HG03520 (cell line): ENCODE results near the gene DPH5.
A peak's percentile ranks its signal among the peaks of the same experiment; 100 is the strongest.
"Not testable (repeated sequence)": the region's sequence is repeated elsewhere in the genome, so short reads cannot be mapped to it uniquely, and the experiment has no call there.

Experiments
- ATAC-seq: cut with Tn5 transposase; IDR thresholded peaks from one replicate; pipeline ENCODE4 v1.9.1; 2021; ENCODE audit warnings: mild to moderate bottlenecking, moderate library complexity; ENCODE audit not compliant: unreplicated experiment

The DPH5 gene

DNA sequence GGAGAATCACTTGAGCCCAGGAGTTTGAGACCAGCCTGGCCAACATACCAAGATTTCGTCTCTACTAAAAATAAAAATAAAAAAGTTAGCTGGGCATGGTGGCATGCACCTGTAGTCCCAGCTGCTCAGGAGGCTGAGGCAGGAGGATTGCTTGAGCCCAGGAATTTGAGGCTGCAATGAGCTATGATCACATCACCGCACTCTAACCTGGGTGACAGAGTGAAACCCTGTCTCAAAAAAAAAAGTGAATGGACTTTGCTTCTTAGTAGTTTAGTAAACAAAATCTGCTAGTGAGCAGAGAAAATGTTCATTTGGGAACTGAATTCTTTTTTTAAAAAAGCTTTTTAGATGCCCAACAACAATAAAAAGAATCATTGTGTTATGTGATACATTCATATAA, 6.5 kb upstream of the DPH5 start:
- not testable (repeated sequence) for ATAC-seq

DNA sequence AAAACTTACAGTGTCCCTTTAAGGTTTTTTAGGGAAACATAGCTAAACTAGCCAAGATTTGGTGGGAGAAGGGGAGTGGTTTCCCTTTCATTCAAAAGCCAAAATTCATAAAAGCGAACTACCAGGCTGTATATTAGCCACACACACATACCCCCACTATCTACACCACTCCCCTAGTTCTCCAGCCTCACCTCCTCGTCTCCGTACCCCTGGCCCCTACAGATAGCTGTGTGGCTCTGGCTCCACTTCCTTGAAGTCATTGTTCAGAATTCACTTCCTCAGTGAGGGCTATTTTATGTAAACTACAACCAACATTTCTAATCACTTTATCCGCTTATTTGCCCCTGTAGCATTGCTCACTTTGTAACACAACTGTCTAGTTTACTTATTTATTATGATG, 5.3 kb upstream of the DPH5 start:
- ATAC-seq, result no peak

DNA sequence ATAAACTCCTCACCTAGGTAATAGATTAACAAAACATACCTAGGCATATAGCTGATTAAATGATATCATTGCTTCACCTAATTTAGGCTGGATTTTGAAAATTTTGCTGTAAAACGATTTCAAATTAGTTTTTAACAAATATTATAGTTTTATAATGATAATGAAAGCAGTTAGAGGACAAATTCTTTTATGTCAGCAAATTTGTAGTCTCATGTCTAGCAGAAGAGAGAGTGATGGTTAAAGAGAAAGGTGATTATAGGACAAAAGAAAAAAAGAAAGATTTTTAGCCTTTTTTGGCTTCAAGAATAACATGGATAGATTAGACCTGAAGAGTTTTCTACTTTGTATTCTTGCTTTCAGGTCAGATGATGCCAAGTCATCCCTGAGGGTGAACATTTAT, 3.6 kb upstream of the DPH5 start:
- no peak for ATAC-seq

DNA sequence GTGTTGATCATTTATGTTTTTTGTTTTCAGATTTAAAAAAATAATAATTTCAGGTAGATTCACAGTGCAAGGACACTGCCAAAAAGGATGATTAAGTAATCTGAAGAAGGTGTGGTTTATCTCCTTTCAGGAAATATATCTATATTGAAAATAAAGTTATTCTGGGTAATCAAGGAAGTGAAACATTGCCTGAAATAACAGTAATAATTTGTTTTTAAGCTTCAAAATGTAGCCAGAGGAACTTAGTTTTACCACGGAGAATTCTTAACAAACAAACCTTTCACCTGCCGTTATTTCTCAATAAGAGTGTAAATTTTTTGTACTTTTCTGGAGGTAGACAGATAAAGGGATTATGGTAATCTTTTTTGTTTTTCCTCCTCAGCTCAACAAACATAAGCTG, 2.9 kb upstream of the DPH5 start:
- ATAC-seq, result no peak

DNA sequence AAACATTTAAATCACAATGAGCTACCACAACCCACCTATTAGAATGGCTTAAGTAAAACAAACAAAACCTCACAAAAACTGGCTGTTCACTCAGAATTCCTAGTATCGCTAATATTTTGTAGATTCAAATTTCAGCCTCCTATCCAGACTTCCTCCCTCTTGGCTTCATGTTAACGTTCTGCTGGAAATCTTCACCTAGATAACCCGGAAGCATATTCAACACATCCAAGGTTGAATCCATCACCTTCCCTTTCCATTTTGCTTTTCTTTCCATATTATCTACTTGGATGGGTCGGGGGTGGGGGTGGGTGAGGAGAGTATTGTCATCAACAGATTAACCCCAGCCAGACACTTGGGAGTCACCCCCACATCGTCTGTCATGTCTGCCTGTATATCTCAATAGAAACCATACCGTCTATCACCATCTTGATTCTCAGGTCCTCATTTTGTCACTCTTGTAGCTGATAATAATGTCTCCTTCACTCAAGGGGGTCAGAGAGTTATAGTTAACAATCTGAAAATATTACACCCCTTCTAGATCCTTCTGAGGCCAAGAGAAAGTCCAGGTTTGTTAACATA, 1.7 kb upstream of the DPH5 start:
- ATAC-seq, result no peak

DNA sequence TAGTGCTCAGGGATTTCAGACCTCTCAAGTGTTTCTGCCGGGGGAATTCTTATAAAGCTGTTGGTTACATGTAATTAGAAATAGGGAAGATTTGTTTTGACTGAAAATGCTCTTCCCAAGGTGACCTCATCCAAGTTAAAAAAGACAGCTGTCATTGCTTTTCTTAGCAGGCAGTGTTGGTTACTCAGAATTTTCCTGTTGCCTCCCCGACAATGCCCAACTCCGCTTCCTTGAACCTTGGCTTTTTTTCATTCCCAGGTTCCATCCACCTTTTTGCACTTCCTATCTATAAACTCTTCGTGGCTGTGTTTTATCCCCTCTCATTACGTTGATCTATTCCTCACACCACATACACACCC, 825 bp upstream of the DPH5 start:
- ATAC-seq, result no peak

DNA sequence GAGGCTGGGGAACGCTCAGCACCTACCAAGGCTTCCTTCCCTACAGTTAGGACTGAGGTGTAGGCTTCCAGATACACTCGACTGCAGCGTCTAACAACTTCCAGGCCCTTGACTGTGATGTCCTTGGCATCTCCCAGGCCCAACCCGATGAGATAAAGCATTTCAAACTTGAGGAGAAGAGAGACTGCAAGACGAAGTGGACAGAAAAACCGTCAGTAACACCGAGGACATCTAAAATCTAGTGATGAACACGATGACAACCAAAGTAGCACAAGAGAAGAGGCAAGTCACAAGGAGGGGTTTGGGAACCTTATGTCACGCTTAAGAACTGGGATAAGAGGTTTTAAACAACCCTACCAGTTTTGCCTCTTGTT, 314 bp downstream of the DPH5 start:
- ATAC-seq, result peak; percentile 27

DNA sequence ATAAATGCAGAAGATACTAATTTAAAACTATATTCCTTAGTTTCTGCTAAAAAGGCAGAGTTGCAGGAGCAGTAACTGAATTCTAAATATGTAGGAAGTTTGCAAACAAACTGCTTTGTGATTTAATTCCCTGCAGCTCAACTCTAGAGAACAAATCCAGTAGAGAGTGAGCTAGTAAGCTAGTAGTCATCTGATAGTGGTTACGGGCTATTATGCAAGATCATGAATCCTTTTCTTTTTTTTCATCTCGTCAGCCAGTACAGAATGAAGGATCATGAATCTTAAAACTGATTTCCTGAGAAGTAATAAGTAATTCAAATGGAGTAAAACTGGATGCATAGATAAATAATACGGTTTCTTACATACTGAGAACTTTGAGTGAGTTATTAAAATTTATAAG, 3.3 kb downstream of the DPH5 start:
- no peak for ATAC-seq

DNA sequence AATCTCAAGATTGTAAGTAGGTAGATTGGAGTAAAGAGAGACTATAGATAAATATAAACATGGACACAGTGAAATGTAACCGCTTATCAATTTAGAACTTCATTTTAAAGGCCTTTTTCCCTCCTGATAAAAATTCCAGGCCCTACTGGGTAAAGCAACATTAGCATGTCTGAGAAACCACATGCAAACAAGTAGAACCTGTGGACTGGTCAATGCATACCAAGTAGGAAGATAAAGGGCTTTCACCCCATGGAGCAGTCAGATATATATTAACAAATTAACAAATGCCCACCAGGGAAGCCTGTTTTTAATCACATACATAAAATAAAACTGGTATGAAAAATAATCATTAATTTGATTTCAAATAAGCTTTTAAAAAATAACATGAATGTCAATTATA, 8.1 kb downstream of the DPH5 start:
- ATAC-seq, result no peak

DNA sequence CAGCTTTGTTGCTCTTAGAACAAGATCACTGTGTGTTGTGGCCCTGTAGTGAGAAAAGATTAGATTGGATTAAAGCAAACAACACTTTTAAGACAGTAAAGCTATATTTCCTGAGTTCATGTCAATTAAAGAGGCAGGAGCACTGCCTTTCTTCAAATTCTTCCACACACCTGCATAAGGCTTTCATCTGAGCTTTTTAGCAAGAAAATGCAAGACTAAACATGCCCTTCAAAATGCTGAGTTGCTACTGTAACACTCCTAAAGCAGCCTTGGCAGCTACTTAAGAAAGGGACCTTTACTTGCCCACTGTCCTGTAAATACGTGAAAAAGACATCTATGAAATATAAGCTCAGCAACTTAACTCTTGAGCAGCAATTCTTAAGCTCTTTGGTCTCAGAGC, 11.8 kb downstream of the DPH5 start:
- no peak for ATAC-seq

DNA sequence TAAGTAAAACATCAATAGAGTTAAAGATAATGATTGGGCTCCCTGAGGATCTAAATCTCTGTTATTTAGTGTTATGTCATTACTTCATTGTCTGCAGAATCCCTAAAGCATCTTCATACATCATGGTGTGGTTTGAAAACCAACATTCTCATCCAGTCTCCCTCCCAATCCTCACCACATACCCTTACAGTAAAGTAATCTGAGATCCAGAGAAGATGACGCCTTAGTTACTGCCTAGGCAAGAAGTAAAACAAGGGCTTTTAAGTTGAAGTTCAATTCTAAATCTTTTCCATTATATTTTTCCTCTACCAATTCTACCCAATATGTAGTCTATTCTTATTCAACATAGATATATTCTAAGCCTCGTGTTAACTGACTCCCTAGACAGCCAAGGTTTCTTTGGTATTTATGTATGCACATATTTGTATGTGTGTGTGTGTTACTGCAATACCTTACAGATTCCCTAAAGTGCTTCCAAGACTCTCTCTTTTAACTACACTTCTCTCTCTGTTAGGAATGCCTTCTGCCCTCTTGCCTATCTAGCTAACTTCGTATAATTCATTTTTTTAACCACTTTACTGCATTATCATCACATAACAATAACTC, 17.3 kb downstream of the DPH5 start:
- no peak for ATAC-seq

DNA sequence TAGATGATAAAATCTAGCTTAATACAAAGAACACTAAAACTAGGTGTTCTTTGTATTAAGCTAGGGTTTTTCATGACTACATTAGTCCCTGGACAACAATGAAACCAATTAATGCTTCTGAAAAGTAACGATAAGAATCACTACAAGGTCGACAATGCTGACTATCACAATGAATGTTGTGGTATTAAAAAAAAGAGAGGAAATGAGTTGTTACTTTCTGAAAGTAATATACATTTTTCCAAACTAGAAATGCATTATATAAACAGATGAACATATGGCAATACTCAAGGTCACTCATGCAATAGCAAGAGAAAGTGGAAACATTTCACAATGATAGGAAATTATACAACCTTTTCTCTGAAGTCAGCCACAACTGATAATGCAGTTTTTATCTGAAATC, 19.0 kb downstream of the DPH5 start:
- no peak for ATAC-seq

DNA sequence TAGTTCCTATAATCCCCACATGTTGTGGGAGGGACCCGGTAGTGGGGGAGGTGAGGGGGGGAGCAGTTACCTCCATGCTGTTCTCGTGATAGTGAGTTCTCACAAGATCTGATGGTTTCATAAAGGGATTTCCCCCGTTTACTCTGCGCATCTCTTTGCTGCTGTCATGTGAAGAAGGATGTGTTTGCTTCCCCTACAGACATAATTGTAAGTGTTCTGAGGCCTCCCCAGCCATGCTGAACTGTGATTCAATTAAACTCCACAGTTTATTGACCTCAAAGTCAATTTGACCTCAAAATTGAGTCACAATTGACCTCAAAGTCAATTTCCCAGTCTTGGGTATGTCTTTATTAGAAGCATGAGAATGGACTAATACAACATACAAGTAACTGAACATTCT, 19.7 kb downstream of the DPH5 start:
- ATAC-seq, result no peak

DNA sequence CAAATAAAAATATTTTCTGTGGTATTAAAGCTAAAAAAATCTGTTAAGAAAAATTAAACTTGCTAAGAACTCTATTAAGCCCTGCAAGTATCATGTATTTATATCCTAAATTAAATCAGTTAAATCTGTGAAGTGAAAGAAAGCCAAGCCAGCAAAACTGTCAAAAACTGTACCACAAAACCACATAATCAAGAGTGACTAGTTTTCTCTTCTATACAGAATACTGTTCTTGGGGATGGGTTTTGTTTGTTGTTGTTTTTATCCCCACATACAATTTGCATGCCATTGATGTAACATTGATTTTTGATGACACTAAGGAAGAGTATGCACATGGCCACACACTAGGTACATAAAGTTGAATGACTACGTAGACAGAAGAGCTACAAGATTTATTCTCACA, 20.4 kb downstream of the DPH5 start:
- ATAC-seq, result no peak

DNA sequence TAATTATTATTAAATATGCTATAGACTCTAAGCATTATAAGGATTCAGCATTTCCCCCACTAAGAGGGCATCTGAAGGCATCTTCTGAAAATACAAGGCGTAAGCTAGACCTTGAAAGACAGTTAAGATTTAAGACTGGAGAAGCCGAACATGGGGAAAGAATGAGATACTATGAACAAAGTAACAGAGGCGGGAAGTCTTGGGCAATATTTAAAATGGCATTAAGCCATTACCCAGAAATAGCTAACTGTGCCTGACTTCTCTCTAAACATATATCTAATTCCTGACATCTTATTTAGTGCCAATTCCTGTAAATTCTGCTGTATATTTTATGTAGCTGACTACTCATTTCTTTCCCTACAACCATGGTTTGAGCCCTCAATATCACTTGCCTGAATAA, 20.9 kb downstream of the DPH5 start:
- no peak for ATAC-seq

DNA sequence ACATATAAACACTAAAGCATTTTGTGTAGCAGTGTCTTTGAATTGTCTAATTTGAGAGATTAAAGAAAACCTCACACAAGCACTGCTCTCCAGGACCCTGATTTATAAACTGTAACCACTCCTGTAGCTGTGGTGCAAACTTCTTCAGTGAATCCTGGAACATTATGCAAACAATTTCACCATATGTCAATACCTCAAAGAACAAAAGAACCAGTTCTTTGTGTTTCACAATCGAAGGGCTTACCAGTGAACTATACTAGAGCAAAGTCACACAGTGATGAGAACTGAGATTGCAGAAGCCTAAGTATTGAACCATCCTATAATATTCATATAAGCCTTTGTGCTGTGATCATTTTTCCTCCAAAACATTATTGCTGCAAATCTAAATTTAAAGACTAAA, 21.5 kb downstream of the DPH5 start:
- no peak for ATAC-seq

DNA sequence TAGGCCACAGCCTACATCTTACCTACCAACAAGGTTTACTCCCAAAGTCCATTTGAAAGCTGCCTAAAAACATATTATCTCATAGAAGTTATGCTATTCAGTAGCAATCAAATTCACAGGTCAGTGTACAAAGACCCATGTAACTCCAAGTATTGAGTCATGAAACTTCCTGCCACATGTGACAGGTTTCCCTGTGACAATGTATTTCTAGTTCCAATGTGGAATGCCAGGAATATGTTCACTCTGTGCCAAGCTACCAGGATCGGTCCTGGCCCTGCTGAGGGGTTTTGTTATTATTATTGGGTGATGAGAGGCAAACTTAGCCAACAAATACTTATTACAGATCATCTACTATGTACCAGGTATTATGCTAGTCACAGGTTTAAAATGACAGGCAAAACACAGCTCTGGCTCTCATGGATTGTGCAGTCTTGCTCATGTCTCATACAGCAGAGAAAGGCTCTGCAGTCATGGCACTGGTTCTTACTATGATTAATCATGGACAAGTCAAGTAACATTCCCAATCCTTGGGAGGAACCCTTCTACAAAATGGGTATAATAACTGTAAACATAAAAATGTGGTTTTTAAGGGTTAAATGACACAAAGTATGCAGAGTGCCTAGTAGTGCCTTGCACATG, 22.5 kb downstream of the DPH5 start:
- ATAC-seq, result no peak

DNA sequence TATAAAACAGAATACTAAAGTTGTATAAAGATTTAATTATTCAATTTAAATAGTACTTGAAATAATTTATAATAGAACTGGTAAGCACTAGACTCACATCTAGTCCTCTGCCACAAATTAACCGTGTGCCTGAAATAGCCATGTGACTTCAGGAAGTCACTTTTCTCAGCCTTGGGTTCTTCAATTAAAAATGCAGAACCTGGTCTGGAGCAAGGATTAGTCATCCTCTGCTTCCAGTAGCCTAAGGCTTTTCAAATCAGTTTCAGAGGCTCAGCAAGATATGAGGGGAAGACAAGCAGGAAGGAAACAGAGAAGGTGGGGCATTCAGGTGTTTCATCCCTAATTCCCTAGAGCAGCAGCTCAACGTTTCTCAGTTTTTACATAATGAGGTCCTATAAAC, 23.0 kb downstream of the DPH5 start:
- no peak for ATAC-seq

DNA sequence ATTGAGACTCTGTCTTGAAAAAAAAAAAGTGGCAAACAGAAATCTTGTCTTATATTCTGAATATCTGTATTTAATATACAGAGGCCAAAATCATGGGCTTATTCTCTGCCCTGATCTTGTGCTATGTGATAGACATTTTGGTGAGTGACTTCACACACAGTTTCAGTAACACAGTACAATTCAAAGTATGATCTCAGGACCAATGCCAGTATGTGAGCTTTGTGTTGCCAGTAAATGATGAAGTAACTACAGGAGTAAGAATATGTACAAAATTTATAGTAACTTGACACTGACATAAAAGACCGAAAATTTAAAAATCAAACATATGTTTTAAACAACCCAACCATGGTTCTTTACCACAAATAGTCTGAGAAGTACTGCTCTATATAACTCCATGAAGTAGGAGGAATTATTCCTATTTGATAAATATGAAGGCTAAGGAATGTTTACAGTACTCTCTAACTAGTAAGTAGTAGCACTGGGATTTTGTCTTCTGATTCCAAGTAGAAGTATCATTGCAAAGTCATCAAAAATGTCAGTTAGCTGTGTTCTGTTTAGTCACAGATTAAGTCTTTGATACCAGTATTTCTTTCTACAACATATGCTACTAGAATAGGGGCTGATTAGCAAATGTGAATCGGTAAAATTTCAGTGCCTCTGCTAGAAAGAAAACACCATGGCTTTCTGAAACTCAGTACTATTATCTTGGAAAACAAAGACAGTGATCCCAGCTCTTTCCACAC, 25.3 kb downstream of the DPH5 start:
- ATAC-seq, result no peak

DNA sequence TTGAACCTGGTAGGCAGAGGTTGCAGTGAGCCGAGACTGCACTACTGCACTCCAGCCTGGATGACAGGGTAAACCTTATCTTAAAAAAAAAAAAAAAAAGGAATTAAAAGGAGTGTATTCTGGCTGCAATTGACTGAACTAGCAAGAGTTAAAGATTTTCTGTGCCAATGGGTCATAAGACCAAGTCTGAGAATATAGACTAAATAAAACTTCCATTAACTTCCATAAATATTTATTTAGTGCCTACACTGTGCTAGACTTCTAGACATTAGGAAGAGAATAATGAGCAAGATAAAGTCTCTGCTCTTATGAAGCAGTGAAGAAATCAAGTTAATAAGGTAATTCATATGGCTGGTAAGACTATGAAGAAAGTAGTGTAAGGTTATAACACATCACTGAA, 27.2 kb downstream of the DPH5 start:
- no peak for ATAC-seq

DNA sequence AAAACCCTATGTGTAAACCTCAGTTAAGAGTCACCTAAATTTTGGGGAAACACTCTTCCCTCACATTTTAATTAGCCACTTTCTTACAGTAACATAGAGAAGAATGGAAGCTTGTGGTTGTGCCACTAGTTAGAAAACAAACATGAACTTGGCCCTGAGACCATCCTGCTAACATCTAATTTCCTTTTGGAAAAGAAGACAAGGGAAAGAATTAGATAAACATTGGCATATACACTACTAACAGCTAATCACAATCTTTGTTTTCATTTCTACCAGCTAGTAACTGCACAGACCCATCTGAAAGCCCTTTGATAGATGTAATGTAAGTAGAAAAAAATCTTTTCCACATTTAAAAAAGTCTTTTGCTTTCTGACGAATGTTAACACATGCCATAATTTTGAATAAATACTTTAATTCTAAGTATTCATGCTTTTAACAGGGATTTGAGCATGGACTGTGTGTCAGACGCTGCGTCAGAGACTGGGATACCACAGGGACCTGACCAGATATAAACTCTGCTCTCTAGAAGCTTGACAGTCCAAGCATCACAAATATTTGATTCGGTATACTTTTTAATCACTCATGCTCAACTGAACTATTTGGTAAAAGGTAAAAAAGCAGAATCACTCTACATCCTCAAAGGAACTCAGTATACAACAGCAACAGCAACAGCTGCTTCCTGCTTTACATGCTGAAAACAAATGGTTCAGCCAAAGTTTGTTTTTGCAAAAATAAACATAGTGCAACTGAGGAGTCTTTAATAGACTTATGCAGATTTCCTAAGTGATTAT, 30.2 kb downstream of the DPH5 start:
- ATAC-seq, result no peak
